DND-41 (cell line): ENCODE results near the gene TMEM260.
"Not testable (repeated sequence)": the region's sequence is repeated elsewhere in the genome, so short reads cannot be mapped to it uniquely, and the experiment has no call there.

ENCODE experiments used
- ATAC-seq: fragments of 200-7000 bp; cut with Tn5 transposase; 3 replicates; pipeline ENCODE4 v1.9.1; 2021; ENCODE audit warnings: low read depth; ENCODE audit not compliant: insufficient read depth
- DNase-seq: peaks from one replicate; pipeline ENCODE4 v3.0.0-alpha.2; 2020
- H2AFZ ChIP-seq: 2 replicates; pipeline ENCODE4 v1.6.0; 2012; ENCODE audit warnings: low read depth, low read length
- H3K27ac ChIP-seq: 2 replicates; pipeline ENCODE4 v1.5.1; 2012; ENCODE audit warnings: low read length, inconsistent platforms
- H3K27me3 ChIP-seq: fragments of 200-600 bp; sonication (generic); 2 replicates; pipeline ENCODE4 v1.6.0; 2012; ENCODE audit warnings: low read length, mild to moderate bottlenecking, inconsistent platforms; ENCODE audit not compliant: insufficient read depth, poor library complexity
- H3K36me3 ChIP-seq: 2 replicates; pipeline ENCODE4 v1.5.1; 2012; ENCODE audit warnings: low read length, inconsistent platforms; ENCODE audit not compliant: insufficient read depth
- H3K4me1 ChIP-seq: 2 replicates; pipeline ENCODE4 v1.5.1; 2012; ENCODE audit warnings: mild to moderate bottlenecking, low read length; ENCODE audit not compliant: insufficient read depth
- H3K4me2 ChIP-seq: 2 replicates; pipeline ENCODE4 v1.6.0; 2012; ENCODE audit warnings: mild to moderate bottlenecking, moderate library complexity, low read length, inconsistent platforms; ENCODE audit not compliant: insufficient read depth
- H3K4me3 ChIP-seq, 2 experiments: fragments of 200-600 bp in 1 of 2; shearing (Covaris generic) in 1 of 2; 2 replicates each; pipeline ENCODE4 v1.5.1; 2012 to 2016; ENCODE audit warnings: inconsistent platforms in 2 of 2, low read length in 2 of 2, mild to moderate bottlenecking in 2 of 2, low read depth in 1 of 2, moderate library complexity in 1 of 2
- H3K79me2 ChIP-seq: 2 replicates; pipeline ENCODE4 v1.6.0; 2012; ENCODE audit warnings: low read length, inconsistent platforms; ENCODE audit not compliant: insufficient read depth
- H3K9ac ChIP-seq: 2 replicates; pipeline ENCODE4 v1.6.0; 2012; ENCODE audit warnings: low read depth, mild to moderate bottlenecking, inconsistent platforms, low read length, moderate library complexity
- H3K9me3 ChIP-seq: 2 replicates; pipeline ENCODE4 v1.5.1; 2012; ENCODE audit warnings: low read length, moderate library complexity, mild to moderate bottlenecking, inconsistent platforms; ENCODE audit not compliant: insufficient read depth, severe bottlenecking
- H4K20me1 ChIP-seq: 2 replicates; pipeline ENCODE4 v1.6.0; 2012; ENCODE audit warnings: low read length; ENCODE audit not compliant: insufficient read depth
- CTCF ChIP-seq: IDR thresholded peaks from 2 replicates; pipeline ENCODE4 v1.5.1; 2012; ENCODE audit warnings: borderline replicate concordance, low read length, moderate library complexity, mild to moderate bottlenecking; ENCODE audit not compliant: poor library complexity, severe bottlenecking; ENCODE audit errors: extremely low read depth
- EZH2 ChIP-seq: IDR thresholded peaks from 3 replicates; pipeline ENCODE4 v1.6.1; 2012; ENCODE audit warnings: borderline replicate concordance, low read depth, mild to moderate bottlenecking, moderate library complexity, low read length, inconsistent platforms; ENCODE audit not compliant: severe bottlenecking

TMEM260 gene

GRCh38 chr14:56598519-56598918 lies 18.9 kb downstream of the TMEM260 start:
- Histone ChIP-seq H2AFZ (no peak overlapping the region), H3K4me2 (no peak overlapping the region), H3K36me3 (no peaks in the 10 kb centered on the region; the same call in 1 of the 2 replicates), H3K9me3 (no peaks in the 10 kb centered on the region), H3K27me3 (no peaks in the 10 kb centered on the region), H3K27ac (no peak overlapping the region), H4K20me1 (no peaks in the 10 kb centered on the region), H3K4me3 (no peak overlapping the region), H3K9ac (no peak overlapping the region), H3K4me1 (no peaks in the 10 kb centered on the region), H3K79me2 (no peaks in the 10 kb centered on the region)
- DNase-seq (no peak), ATAC-seq (no peak)
- TF ChIP-seq CTCF (no peak), EZH2 (no peak)

- no peaks in the 10 kb centered on the region for H4K20me1 ChIP-seq
- H2AFZ ChIP-seq, result no peak overlapping the region
- ATAC-seq (no peak), DNase-seq (no peak)
- no peak overlapping the region for H3K27ac ChIP-seq
- H3K36me3 ChIP-seq, result peaks cover 8% of the 10 kb centered on the region; the same call in 1 of the 2 replicates
- H3K79me2 ChIP-seq, result no peaks in the 10 kb centered on the region
- H3K27me3 ChIP-seq, result no peaks in the 10 kb centered on the region
- H3K4me3 ChIP-seq, result no peak overlapping the region
- no peak for TF ChIP-seq CTCF
- no peak for TF ChIP-seq EZH2
- H3K4me2 ChIP-seq, result no peak overlapping the region
- no peaks in the 10 kb centered on the region for H3K4me1 ChIP-seq
- H3K9me3 ChIP-seq, result no peaks in the 10 kb centered on the region
- no peak overlapping the region for H3K9ac ChIP-seq
Observed at GRCh38 chr14:56603648-56604047, 24.1 kb downstream of the TMEM260 start.

- TF ChIP-seq CTCF, result no peak
- TF ChIP-seq EZH2, result no peak
- Histone ChIP-seq H3K27ac (no peak overlapping the region), H3K9ac (no peak overlapping the region), H3K79me2 (no peaks in the 10 kb centered on the region), H3K4me2 (no peak overlapping the region), H2AFZ (no peak overlapping the region), H3K27me3 (no peaks in the 10 kb centered on the region), H4K20me1 (no peaks in the 10 kb centered on the region), H3K4me3 (no peak overlapping the region), H3K36me3 (peaks cover 28% of the 10 kb centered on the region; the same call in 1 of the 2 replicates), H3K4me1 (no peaks in the 10 kb centered on the region), H3K9me3 (no peaks in the 10 kb centered on the region)
- no peak for ATAC-seq
- DNase-seq, result no peak
Observed at GRCh38 chr14:56608689-56609088, 29.1 kb downstream of the TMEM260 start.

- H3K9ac ChIP-seq, H3K27ac ChIP-seq, H3K4me3 ChIP-seq, H3K27me3 ChIP-seq, H2AFZ ChIP-seq, H3K79me2 ChIP-seq, ATAC-seq, H3K9me3 ChIP-seq, DNase-seq, H3K4me2 ChIP-seq, H4K20me1 ChIP-seq, H3K4me1 ChIP-seq: not testable (repeated sequence)
- H3K36me3 ChIP-seq, result peaks cover 33% of the 10 kb centered on the region; the same call in 1 of the 2 replicates
Observed at GRCh38 chr14:56611663-56612062, 32.1 kb downstream of the TMEM260 start.
